Measurements from ENCODE around the gene GNAS. TPM values are rescaled to one million over a fixed set of nuclear protein-coding genes. Genes with fewer than 3 reads are reported as not detected.

GNAS gene
- polyA plus RNA-seq, 1 donor (not counting 4 experiments of a cell fraction or from before 2014, with no cell fraction given) = 560 TPM

GRCh38 chr20:58833921-58834320 is 18.6 kb upstream of the GNAS start:
- H3K36me3 ChIP-seq (ENCODE audit: control insufficient read depth in 2 of 2, extremely low read depth in 1 of 2, insufficient read depth in 2 of 2, low read length in 2 of 2) = no peaks in the 10 kb centered on the region
- dilution Hi-C loops (cut with MboI; ENCODE audit: extremely low pct_ligation_motif_present, low sequenced_read_pairs) = no loop called here
- FAIRE-seq = no peak
- H3K79me2 ChIP-seq (ENCODE audit: control insufficient read depth, insufficient read depth, low read length) = no peaks in the 10 kb centered on the region
- H3K9me1 ChIP-seq (ENCODE audit: control insufficient read depth, extremely low read depth, insufficient read depth, low read length) = no peaks in the 10 kb centered on the region
- H3K27ac ChIP-seq (ENCODE audit: control insufficient read depth, insufficient read depth, low read length) = no peak overlapping the region
- H3K4me3 ChIP-seq (ENCODE audit: control insufficient read depth in 2 of 3, extremely low read depth in 1 of 3, insufficient read depth in 2 of 3, low read depth in 1 of 3, low read length in 3 of 3) = no peak overlapping the region
- H3K27me3 ChIP-seq (ENCODE audit: control insufficient read depth, extremely low read depth, insufficient read depth, low read length) = peaks cover 3% of the 10 kb centered on the region
- no peaks in the 10 kb centered on the region for H3K4me1 ChIP-seq (ENCODE audit: control insufficient read depth, extremely low read depth, insufficient read depth, low read length)
- no peak overlapping the region for H2AFZ ChIP-seq (ENCODE audit: control insufficient read depth, low read length)
- H3K9ac ChIP-seq (ENCODE audit: control insufficient read depth, extremely low read depth, insufficient read depth, low read length) = no peak overlapping the region
- TF ChIP-seq EZH2 (IDR thresholded peaks at IDR 0.05; ENCODE audit: low read length) = no peak
- no peak for TF ChIP-seq CTCF (optimal IDR thresholded peaks at IDR 0.05 in 1 of 3, IDR thresholded peaks at IDR 0.05 in 1 of 3, conservative IDR thresholded peaks at IDR 0.05 in 1 of 3; ENCODE audit: extremely low read depth in 1 of 3, insufficient read depth in 2 of 3, low read length in 3 of 3)
- H3K9me3 ChIP-seq (ENCODE audit: control insufficient read depth, low read depth, low read length) = no peaks in the 10 kb centered on the region
- H3K4me2 ChIP-seq (ENCODE audit: control insufficient read depth, extremely low read depth, insufficient read depth, low read depth, low read length) = no peak overlapping the region
- H4K20me1 ChIP-seq (ENCODE audit: control insufficient read depth, extremely low read depth, insufficient read depth, low read length) = no peaks in the 10 kb centered on the region
- no peak for DNase-seq (ENCODE audit: low read depth, low spot score)

DNA sequence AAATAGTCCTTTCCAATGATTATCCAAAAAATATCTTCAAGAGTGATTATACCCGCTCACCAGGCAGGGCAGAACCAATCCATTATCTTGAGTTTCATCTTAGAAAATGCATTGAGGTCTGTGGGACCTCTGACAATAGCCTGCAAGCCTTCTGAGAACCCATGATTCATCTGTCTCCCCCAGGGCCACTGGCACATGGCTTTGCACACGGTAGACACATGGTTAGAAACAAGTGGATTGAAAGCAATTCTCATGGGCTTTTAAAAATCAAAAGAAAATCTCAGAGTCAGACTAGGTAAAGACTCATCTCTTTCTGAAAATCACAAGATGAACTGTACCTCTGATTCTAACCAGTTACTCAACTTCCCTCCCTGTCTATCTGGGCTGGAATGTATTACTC is 17.3 kb upstream of the GNAS start:
- no peaks in the 10 kb centered on the region for H3K36me3 ChIP-seq (ENCODE audit: control insufficient read depth in 2 of 2, extremely low read depth in 1 of 2, insufficient read depth in 2 of 2, low read length in 2 of 2)
- no peaks in the 10 kb centered on the region for H3K9me3 ChIP-seq (ENCODE audit: control insufficient read depth, low read depth, low read length)
- no peaks in the 10 kb centered on the region for H4K20me1 ChIP-seq (ENCODE audit: control insufficient read depth, extremely low read depth, insufficient read depth, low read length)
- no peak overlapping the region for H3K4me2 ChIP-seq (ENCODE audit: control insufficient read depth, extremely low read depth, insufficient read depth, low read depth, low read length)
- no peaks in the 10 kb centered on the region for H3K79me2 ChIP-seq (ENCODE audit: control insufficient read depth, insufficient read depth, low read length)
- H3K27me3 ChIP-seq (ENCODE audit: control insufficient read depth, extremely low read depth, insufficient read depth, low read length) = peaks cover 16% of the 10 kb centered on the region
- FAIRE-seq (no peak), DNase-seq (ENCODE audit: low read depth, low spot score) (no peak)
- no peaks in the 10 kb centered on the region for H3K4me1 ChIP-seq (ENCODE audit: control insufficient read depth, extremely low read depth, insufficient read depth, low read length)
- no peaks in the 10 kb centered on the region for H3K9me1 ChIP-seq (ENCODE audit: control insufficient read depth, extremely low read depth, insufficient read depth, low read length)
- H3K27ac ChIP-seq (ENCODE audit: control insufficient read depth, insufficient read depth, low read length) = no peak overlapping the region
- H2AFZ ChIP-seq (ENCODE audit: control insufficient read depth, low read length) = no peak overlapping the region
- TF ChIP-seq EZH2 (IDR thresholded peaks at IDR 0.05; ENCODE audit: low read length) = no peak
- TF ChIP-seq CTCF (optimal IDR thresholded peaks at IDR 0.05 in 1 of 3, IDR thresholded peaks at IDR 0.05 in 1 of 3, conservative IDR thresholded peaks at IDR 0.05 in 1 of 3; ENCODE audit: extremely low read depth in 1 of 3, insufficient read depth in 2 of 3, low read length in 3 of 3) = no peak
- no peak overlapping the region for H3K4me3 ChIP-seq (ENCODE audit: control insufficient read depth in 2 of 3, extremely low read depth in 1 of 3, insufficient read depth in 2 of 3, low read depth in 1 of 3, low read length in 3 of 3)
- dilution Hi-C loops (cut with MboI; ENCODE audit: extremely low pct_ligation_motif_present, low sequenced_read_pairs) = no loop called here
- H3K9ac ChIP-seq (ENCODE audit: control insufficient read depth, extremely low read depth, insufficient read depth, low read length) = no peak overlapping the region

Measured in keratinocyte (primary cell).